Activated CD8-positive, alpha-beta T cell treated with anti-CD3 and anti-CD28 coated beads for 36 hours (primary cell): ENCODE results near the gene ATG4D. TPM values are rescaled to one million over a fixed set of nuclear protein-coding genes. Genes with fewer than 3 reads are reported as not detected.

Experiments used
- ATAC-seq: fragments of 200-7000 bp; cut with Tn5 transposase; one replicate; pipeline ENCODE4 v1.10.0; 2021; ENCODE audit warnings: mild to moderate bottlenecking, moderate library complexity
- CTCF ChIA-PET: fragments of 350-600 bp; sonication (Branson Sonifier 250); formaldehyde crosslinking; loops from one replicate; lab custom pipeline; 2021; ENCODE audit warnings: antibody characterized with exemption; lab: Charles Lee
- POLR2A ChIA-PET: fragments of 350-600 bp; sonication (Branson Sonifier 250); formaldehyde crosslinking; loops from one replicate; lab custom pipeline; 2021; ENCODE audit warnings: antibody characterized with exemption; lab: Charles Lee
- DNase-seq: peaks from one replicate; pipeline ENCODE4 v3.0.0-alpha.2; 2020
- H3K27ac Mint-ChIP-seq: one replicate; pipeline ENCODE4 v1.8.0; 2021; ENCODE audit warnings: mild to moderate bottlenecking, mixed read lengths
- H3K27me3 Mint-ChIP-seq: one replicate; pipeline ENCODE4 v1.8.0; 2021; ENCODE audit warnings: mixed read lengths
- H3K36me3 Mint-ChIP-seq: one replicate; pipeline ENCODE4 v1.8.0; 2021; ENCODE audit warnings: low read depth, mixed read lengths
- H3K4me1 Mint-ChIP-seq: one replicate; pipeline ENCODE4 v1.8.0; 2021; ENCODE audit warnings: low read depth, mixed read lengths
- H3K4me3 Mint-ChIP-seq: one replicate; pipeline ENCODE4 v1.8.0; 2021; ENCODE audit warnings: mild to moderate bottlenecking, moderate library complexity, mixed read lengths
- H3K9me3 Mint-ChIP-seq: one replicate; pipeline ENCODE4 v1.8.0; 2021; ENCODE audit warnings: mixed read lengths
- CTCF ChIP-seq: fragments of 200-600 bp; IDR thresholded peaks from one replicate; pipeline ENCODE4 v1.8.0; 2022; ENCODE audit warnings: antibody characterized with exemption, mild to moderate bottlenecking
- intact Hi-C: fragments of 100-400 bp; cut with micrococcal nuclease; formaldehyde crosslinking; loops from one replicate; pipeline ENCODE4 v1.10.0; 2022
- total RNA-seq, 2 experiments: library from RNA; stranded (reverse); gene quantifications; one replicate each; pipeline ENCODE4 v1.2.3, GENCODE V29; 2021

The ATG4D gene
- total RNA-seq, 2 experiments from 2014 or later, result 21.7 to 22.5 TPM

GRCh38 chr19:10552510-10553053, 8.9 kb downstream of the ATG4D start:
- intact Hi-C loops, result no loop called here
- ChIA-PET CTCF (interaction anchor here (0.7 to 5.4 kb wide), 17 partner anchors 8 to 292 kb away, joined by 3 to 26 read pairs (median 4); partner anchors contain the start of genes CDC37, CDKN2D, KEAP1 and QTRT1), POLR2A (interaction anchor here (0.6 to 7.1 kb wide), 11 partner anchors 8 to 165 kb away, joined by 3 to 104 read pairs (median 5); partner anchors contain the start of genes CDKN2D, DNM2, KRI1 and QTRT1)
- no peak for TF ChIP-seq CTCF
- peak overlapping the region; percentile 92 for H3K27ac Mint-ChIP-seq
- H3K4me1 Mint-ChIP-seq, result peaks cover 54% of the 10 kb centered on the region
- DNase-seq (peak; percentile 60), ATAC-seq (no peak)
- H3K9me3 Mint-ChIP-seq, result no peaks in the 10 kb centered on the region
- peaks cover 61% of the 10 kb centered on the region for H3K36me3 Mint-ChIP-seq
- H3K4me3 Mint-ChIP-seq, result no peak overlapping the region
- H3K27me3 Mint-ChIP-seq, result no peaks in the 10 kb centered on the region

- H3K36me3 Mint-ChIP-seq, result peaks cover 65% of the 10 kb centered on the region
- H3K27ac Mint-ChIP-seq, result peak overlapping the region; percentile 92
- ChIA-PET CTCF (interaction anchor here (0.7 to 5.4 kb wide), 18 partner anchors 9 to 293 kb away, joined by 3 to 26 read pairs (median 5); partner anchors contain the start of genes CDC37, CDKN2D, KEAP1 and QTRT1), POLR2A (interaction anchor here (0.7 to 7.1 kb wide), 12 partner anchors 8 to 165 kb away, joined by 3 to 104 read pairs (median 4); partner anchors contain the start of genes CDKN2D, DNM2, KRI1 and QTRT1)
- DNase-seq, result peak; percentile 33
- no peak for TF ChIP-seq CTCF
- no peaks in the 10 kb centered on the region for H3K27me3 Mint-ChIP-seq
- peak overlapping the region; percentile 32 for H3K4me3 Mint-ChIP-seq
- H3K4me1 Mint-ChIP-seq, result peaks cover 58% of the 10 kb centered on the region
- intact Hi-C loops, result no loop called here
- ATAC-seq, result no peak
- H3K9me3 Mint-ChIP-seq, result no peaks in the 10 kb centered on the region
Measured at GRCh38 chr19:10553087-10553667, 9.5 kb downstream of the ATG4D start.

DNA sequence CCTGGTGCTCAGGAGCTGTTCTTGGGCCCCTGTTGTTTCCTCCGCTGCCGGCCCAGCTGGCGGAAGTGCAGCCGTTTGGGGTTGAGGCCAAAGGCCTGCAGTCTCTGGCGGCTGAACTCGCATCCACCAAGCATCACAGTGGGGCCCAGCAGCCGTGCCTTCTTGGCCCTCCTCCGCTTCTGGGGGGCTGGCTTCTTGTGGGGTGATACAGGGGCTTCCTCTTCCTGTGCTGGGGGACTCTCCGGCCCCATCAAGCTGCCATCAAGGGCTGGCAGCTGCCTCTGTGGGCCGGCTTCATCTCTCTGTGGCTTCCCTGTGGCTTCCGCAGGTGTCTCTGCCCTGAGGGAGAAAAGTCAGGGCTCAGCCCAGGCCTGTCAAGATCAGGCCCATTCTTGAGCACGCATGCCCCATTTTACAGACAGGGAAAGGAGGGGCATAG, 10.3 kb downstream of the ATG4D start:
- intact Hi-C loops, result no loop called here
- H3K4me1 Mint-ChIP-seq, result peaks cover 61% of the 10 kb centered on the region
- ATAC-seq (peak; percentile 89), DNase-seq (peak; percentile 92)
- no peaks in the 10 kb centered on the region for H3K9me3 Mint-ChIP-seq
- CTCF ChIA-PET, result interaction anchor here (0.7 to 5.4 kb wide), 16 partner anchors 10 to 151 kb away, joined by 3 to 26 read pairs (median 6); partner anchors contain the start of genes CDC37, CDKN2D and QTRT1
- POLR2A ChIA-PET, result interaction anchor here (0.7 to 7.1 kb wide), 11 partner anchors 9 to 148 kb away, joined by 3 to 104 read pairs (median 4); partner anchors contain the start of genes CDKN2D, KRI1 and QTRT1
- H3K36me3 Mint-ChIP-seq, result peaks cover 65% of the 10 kb centered on the region
- no peak for TF ChIP-seq CTCF
- no peaks in the 10 kb centered on the region for H3K27me3 Mint-ChIP-seq
- H3K4me3 Mint-ChIP-seq, result peak overlapping the region; percentile 50
- H3K27ac Mint-ChIP-seq, result peak overlapping the region; percentile 92

DNA sequence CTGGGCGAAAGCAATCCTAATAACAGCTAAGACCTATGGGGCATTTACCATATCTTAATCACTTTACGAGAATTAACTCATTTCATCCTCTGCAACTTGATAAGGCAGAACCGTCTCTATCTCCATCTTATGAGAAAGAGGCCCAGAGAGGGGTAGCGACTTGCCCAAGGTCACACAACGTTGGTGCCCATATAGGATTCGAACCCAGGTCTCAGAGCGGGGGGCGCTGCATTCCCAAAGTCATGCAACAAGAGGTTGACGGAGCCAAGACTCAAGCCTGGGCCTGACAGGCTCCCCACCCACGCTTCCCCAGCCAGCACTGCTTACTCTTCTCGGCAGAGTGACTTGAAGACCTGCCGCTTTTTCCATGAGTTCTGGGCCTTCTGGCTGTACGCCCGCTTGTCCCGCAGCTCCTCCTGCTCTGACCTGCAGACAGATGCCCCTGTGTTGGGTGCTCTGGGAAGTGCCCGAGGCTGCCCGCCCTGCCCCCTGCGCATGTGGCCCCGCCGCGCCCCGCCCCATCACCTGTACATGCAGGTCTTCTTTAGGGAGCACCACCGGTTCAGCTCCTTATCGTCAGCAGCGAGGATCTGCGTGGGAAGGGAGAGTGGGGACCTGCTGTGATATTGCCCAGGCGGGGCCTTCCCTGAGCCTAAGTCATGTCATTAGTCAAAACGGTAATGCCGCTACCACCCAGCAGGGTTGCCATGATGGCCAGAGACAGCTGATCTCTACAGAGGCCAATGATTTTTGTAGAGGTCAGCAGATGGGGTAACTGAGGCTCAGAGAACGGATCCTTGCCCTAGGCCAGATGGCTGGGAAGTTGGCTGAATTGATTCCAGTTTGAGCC, 11.3 kb downstream of the ATG4D start:
- peaks cover 70% of the 10 kb centered on the region for H3K36me3 Mint-ChIP-seq
- H3K9me3 Mint-ChIP-seq, result no peaks in the 10 kb centered on the region
- intact Hi-C loops, result no loop called here
- ChIA-PET POLR2A (interaction anchor here (0.7 to 7.1 kb wide), 7 partner anchors 10 to 147 kb away, joined by 3 to 104 read pairs (median 4); partner anchors contain the start of genes CDKN2D, KRI1 and QTRT1), CTCF (interaction anchor here (0.6 to 5.4 kb wide), 13 partner anchors 9 to 297 kb away, joined by 3 to 26 read pairs (median 4); partner anchors contain the start of gene CDKN2D)
- DNase-seq (peak; percentile 51), ATAC-seq (no peak)
- H3K4me1 Mint-ChIP-seq, result peaks cover 61% of the 10 kb centered on the region
- peak overlapping the region; percentile 92 for H3K27ac Mint-ChIP-seq
- peak overlapping the region; percentile 50 for H3K4me3 Mint-ChIP-seq
- TF ChIP-seq CTCF, result no peak
- H3K27me3 Mint-ChIP-seq, result no peaks in the 10 kb centered on the region
